Muscle of back (tissue), 11 donors: ENCODE results near the gene P2RY8. TPM values are rescaled to one million over a fixed set of nuclear protein-coding genes. Genes with fewer than 3 reads are reported as not detected.

Experiments
- DNase-seq, 3 donors: peaks; one replicate each; pipeline versions ENCODE4 v3.0.0 to v3.0.0-alpha.2; 2013
- polyA plus RNA-seq, 10 donors: library from polyadenylated mRNA; unstranded; fragments of 120-200 nt; gene quantifications; one replicate each; pipeline ENCODE4 v1.2.1, GENCODE V29; 2013; ENCODE audit not compliant: insufficient read length in 10 of 10

Gene P2RY8
- polyA plus RNA-seq, 10 donors: 0.17 to 5.1 (median 1.0) TPM

DNA sequence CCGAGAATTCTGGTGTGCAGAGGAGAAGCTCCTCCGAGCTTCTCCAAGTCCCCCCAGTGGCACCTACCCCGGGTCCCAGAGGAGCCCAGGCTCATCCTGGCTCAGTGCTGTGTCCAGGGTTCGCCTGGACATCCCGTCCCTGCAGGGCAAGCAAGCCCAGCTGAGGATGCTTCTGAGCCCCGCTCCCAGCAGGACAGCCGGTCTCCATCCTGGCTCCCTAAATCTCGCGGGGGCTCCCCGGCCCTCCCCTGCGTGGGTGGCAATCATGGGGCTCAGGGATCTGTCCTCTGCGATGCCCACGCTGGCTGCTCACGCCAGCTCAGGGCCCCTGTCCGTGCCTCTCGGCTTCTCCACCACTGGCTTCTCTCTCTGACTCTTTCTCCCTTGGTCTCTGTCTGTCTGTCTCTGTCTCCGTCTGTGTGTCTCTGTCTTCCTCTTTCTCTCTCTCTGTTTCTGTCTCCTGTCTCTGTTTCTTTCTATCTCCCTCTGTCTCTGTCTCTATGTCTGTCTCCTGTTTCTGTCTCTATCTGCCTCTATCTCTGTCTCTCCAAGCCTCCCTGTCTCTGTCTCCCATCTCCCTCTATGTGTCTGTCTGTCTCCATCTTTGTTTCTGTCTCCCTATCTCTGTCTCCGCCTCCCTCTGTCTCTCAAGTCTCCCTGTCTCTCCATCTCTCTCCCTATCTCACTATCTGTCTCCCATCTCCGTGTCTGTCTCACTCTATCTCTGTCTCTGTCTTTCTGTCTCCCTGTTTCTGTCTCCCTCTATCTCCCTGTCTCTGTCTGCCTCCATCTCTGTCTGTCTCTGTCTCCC, 117.2 kb downstream of the P2RY8 start:
- DNase-seq: no peak

GRCh38 chrX:1418901-1419544, 118.0 kb downstream of the P2RY8 start:
- DNase-seq: no peak

GRCh38 chrX:1417921-1418771, 118.8 kb downstream of the P2RY8 start:
- DNase-seq: no peak

- no peak for DNase-seq
These were observed 119.8 kb downstream of the P2RY8 start for GRCh38 chrX:1416965-1417760.

GRCh38 chrX:1416327-1416784, 120.6 kb downstream of the P2RY8 start:
- no peak for DNase-seq

Other genes with a start within 250 kb of the P2RY8 start
- 10 to 100 TPM; 12.6 to 25.0 (median 15.7) TPM for gene IL3RA, start 200.4 kb downstream of the P2RY8 start, polyA plus RNA-seq
- gene SLC25A6, start 145.1 kb downstream of the P2RY8 start, polyA plus RNA-seq: 100 to 1,000 TPM; 334 to 644 (median 473) TPM
- gene ASMTL, start 84.3 kb downstream of the P2RY8 start, polyA plus RNA-seq: 10 to 100 TPM; 15.3 to 25.8 (median 22.2) TPM
- 10 to 100 TPM; 19.2 to 33.9 (median 28.1) TPM for gene AKAP17A, start 54.4 kb upstream of the P2RY8 start, polyA plus RNA-seq
- under 1 TPM in 4 of 10 donors, not detected in 6; 0.15 to 0.67 (median 0.28) TPM for gene ASMT, start 77.9 kb upstream of the P2RY8 start, polyA plus RNA-seq